RWPE2 (cell line): Measurements from ENCODE around the gene FANCC.
"Not testable (repeated sequence)": the region's sequence is repeated elsewhere in the genome, so short reads cannot be mapped to it uniquely, and the experiment has no call there.

Experiments
- ATAC-seq: fragments of 200-7000 bp; cut with Tn5 transposase; 3 replicates; pipeline ENCODE4 v1.9.1; 2021; ENCODE audit warnings: low read depth
- DNase-seq: peaks from one replicate; pipeline ENCODE4 v3.0.0-alpha.2; 2020; ENCODE audit warnings: low spot score
- H3K27ac ChIP-seq: fragments of 450-650 bp; 2 replicates; pipeline ENCODE4 v1.5.1; 2017; ENCODE audit warnings: mild to moderate bottlenecking; ENCODE audit not compliant: poor library complexity, severe bottlenecking
- H3K27me3 ChIP-seq: fragments of 250-450 bp; sonication (Bioruptor Pico); 2 replicates; pipeline ENCODE4 v1.5.1; 2021; ENCODE audit warnings: mild to moderate bottlenecking, moderate library complexity; ENCODE audit not compliant: insufficient read depth, poor library complexity, severe bottlenecking
- H3K36me3 ChIP-seq: fragments of 250-450 bp; sonication (Bioruptor Pico); 2 replicates; pipeline ENCODE4 v1.5.1; 2020; ENCODE audit warnings: low read depth, mild to moderate bottlenecking, moderate library complexity
- H3K4me1 ChIP-seq: fragments of 250-450 bp; sonication (Bioruptor Pico); 2 replicates; pipeline ENCODE4 v1.5.1; 2021; ENCODE audit warnings: mild to moderate bottlenecking, moderate library complexity; ENCODE audit not compliant: insufficient read depth, poor library complexity, severe bottlenecking
- H3K4me3 ChIP-seq: fragments of 250-450 bp; sonication (Bioruptor Pico); 2 replicates; pipeline ENCODE4 v1.5.1; 2021; ENCODE audit warnings: mild to moderate bottlenecking, moderate library complexity; ENCODE audit not compliant: severe bottlenecking
- H3K9me3 ChIP-seq: fragments of 250-450 bp; sonication (Bioruptor Pico); 2 replicates; pipeline ENCODE4 v1.5.1; 2021; ENCODE audit warnings: mild to moderate bottlenecking, moderate library complexity; ENCODE audit not compliant: severe bottlenecking
- TF ChIP-seq, protein P1 (sequence below): fragments of 450-650 bp; IDR thresholded peaks from one replicate; pipeline ENCODE4 v1.5.1; 2017; ENCODE audit warnings: mild to moderate bottlenecking, moderate library complexity; ENCODE audit not compliant: poor library complexity, severe bottlenecking

FANCC gene

DNA sequence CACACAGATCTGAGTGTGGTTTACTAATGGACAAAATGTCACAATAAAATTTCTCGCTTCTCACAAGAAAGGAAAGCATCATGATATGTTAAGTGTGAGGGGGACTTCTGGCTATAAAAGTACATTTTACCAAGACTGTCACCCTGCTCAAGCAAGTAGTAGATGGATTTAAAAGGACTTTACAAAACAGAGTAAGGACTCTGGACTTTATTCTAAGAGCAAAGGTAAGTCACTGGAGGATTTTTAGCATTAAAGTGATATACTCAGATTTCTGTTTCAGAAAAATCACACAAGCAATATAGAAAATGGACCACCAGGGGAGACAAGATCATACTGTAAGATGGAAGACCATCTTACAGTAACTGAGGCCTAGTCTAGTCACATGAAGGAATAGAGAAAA is 19.7 kb downstream of the FANCC start:
- Histone ChIP-seq H3K27me3 (no peaks in the 10 kb centered on the region), H3K4me1 (peaks cover 8% of the 10 kb centered on the region), H3K4me3 (no peak overlapping the region), H3K27ac (no peak overlapping the region), H3K36me3 (no peaks in the 10 kb centered on the region), H3K9me3 (no peaks in the 10 kb centered on the region)
- DNase-seq = no peak
- ATAC-seq = no peak
- TF ChIP-seq, protein P1, sequence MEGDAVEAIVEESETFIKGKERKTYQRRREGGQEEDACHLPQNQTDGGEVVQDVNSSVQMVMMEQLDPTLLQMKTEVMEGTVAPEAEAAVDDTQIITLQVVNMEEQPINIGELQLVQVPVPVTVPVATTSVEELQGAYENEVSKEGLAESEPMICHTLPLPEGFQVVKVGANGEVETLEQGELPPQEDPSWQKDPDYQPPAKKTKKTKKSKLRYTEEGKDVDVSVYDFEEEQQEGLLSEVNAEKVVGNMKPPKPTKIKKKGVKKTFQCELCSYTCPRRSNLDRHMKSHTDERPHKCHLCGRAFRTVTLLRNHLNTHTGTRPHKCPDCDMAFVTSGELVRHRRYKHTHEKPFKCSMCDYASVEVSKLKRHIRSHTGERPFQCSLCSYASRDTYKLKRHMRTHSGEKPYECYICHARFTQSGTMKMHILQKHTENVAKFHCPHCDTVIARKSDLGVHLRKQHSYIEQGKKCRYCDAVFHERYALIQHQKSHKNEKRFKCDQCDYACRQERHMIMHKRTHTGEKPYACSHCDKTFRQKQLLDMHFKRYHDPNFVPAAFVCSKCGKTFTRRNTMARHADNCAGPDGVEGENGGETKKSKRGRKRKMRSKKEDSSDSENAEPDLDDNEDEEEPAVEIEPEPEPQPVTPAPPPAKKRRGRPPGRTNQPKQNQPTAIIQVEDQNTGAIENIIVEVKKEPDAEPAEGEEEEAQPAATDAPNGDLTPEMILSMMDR = no peak

DNA sequence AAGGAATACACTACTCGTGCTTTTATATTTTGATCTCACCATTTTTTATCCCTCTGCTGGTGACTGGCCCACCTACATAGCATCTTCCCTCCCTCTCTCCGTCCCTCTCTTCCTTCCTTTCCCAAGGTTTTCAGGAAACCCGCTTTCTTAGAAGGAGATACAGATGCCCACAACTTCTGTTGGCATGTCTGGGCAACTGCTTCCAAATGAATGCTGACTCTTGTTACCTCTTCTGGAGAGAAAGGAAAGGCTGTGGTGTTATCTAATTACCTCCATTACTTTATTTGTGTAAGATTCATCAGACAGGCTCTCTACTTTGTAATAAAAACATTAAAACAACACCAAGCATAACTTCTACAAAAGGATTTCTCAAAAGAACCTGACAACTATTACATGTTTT is 20.2 kb downstream of the FANCC start:
- no peak for ATAC-seq
- Histone ChIP-seq H3K9me3 (no peaks in the 10 kb centered on the region), H3K27ac (no peak overlapping the region), H3K36me3 (no peaks in the 10 kb centered on the region), H3K4me1 (peaks cover 8% of the 10 kb centered on the region), H3K27me3 (no peaks in the 10 kb centered on the region), H3K4me3 (no peak overlapping the region)
- DNase-seq = no peak
- TF ChIP-seq, protein P1 = no peak

DNA sequence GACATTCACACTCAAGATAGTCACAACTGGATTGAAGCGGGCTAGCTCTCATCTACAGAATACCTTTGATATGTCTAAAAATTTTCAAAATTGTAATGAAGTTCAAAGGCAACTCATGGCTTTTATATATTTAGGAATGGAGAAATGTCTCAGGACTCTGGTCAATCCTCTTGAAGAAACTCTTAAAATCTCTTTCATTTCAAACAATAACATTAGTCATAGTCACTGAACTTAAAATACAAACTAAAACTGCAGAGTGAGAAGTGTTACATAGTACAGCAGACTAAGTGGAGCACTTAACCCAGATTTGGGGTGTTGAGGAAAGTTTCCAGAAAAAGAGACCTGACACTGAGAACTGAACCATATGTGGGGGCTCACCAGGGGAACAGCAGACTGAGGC is 20.7 kb downstream of the FANCC start:
- TF ChIP-seq, protein P1 = no peak
- Histone ChIP-seq H3K27me3 (no peaks in the 10 kb centered on the region), H3K4me1 (peaks cover 8% of the 10 kb centered on the region), H3K27ac (no peak overlapping the region), H3K9me3 (no peaks in the 10 kb centered on the region), H3K4me3 (no peak overlapping the region), H3K36me3 (no peaks in the 10 kb centered on the region)
- DNase-seq (no peak), ATAC-seq (no peak)

DNA sequence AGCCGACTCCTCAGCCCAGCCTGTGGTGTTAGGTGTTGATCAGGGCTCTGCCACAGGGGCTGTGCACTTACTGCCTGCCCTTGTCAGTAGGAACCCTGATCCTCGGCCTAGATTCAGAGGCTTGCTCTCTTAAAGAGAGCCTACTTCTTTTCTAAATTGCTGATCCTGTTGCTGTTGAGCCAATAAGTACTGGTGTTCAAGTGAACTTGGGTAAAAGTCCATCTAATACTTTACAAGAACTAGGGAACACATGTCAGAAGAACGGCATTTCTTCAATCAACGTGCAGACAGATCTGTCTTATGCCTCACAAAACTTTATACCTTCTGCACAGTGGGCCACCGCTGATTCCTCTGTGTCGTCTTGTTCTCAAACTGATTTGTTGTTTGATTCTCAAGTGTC is 24.2 kb downstream of the FANCC start:
- H3K36me3 ChIP-seq, ATAC-seq, H3K4me1 ChIP-seq, H3K27me3 ChIP-seq, DNase-seq, H3K4me3 ChIP-seq, H3K9me3 ChIP-seq, H3K27ac ChIP-seq: not testable (repeated sequence)

DNA sequence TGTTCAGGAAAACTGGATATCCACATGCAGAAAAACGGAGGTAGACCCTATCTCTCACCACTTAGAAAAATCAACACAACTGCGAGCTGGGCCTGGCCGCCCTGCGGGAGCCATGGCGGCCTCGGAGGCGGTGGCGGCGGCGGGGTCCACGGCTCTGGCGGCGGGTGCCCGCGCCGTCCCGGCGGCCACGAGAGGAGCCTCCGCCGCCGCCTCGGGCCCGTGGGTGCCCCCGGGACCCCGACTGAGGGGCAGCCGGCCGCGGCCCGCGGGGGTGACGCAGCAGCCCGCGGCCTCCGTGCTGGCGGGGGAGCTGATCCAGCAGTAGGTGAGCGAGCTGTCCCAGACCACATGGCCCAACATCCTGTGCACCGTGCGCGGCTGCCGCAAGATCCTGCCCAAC is 25.3 kb downstream of the FANCC start:
- no peak for DNase-seq
- H3K4me3 ChIP-seq = no peak overlapping the region

More for the DNA sequence above, 25.3 kb downstream of the FANCC start:
- Histone ChIP-seq H3K36me3 (no peaks in the 10 kb centered on the region), H3K4me1 (no peaks in the 10 kb centered on the region), H3K27me3 (no peaks in the 10 kb centered on the region), H3K27ac (no peak overlapping the region), H3K9me3 (no peaks in the 10 kb centered on the region)
- TF ChIP-seq, protein P1 = no peak
- ATAC-seq = no peak
